Measurements from ENCODE around the gene PHKG2.

PHKG2 gene

DNA sequence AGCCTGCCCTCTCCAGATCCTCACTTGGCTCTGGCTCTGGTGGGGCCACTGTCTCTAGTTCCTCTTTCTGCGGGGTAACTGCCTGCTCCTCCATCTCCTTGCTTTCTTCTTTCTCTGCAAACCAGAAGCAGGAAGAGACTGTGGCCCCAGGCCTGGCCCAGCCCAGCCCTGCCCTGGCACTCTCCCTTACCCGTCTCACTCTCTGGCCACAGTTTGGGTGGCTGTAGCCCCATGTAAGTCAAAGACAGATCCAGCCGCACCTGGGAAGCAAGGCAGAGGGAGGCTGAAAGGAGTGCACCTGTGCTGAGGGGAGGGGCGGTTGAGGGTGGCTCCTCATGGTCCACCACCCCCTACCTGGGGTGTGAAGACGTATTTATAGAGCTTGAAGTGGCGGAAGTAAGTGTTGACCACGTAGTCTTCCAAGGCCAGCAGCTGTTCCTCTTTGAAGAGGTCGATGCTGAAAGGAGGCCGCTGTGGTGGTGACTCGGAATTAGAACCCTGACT is 10.8 kb downstream of the PHKG2 start:
- DNase-seq: no peak

DNA sequence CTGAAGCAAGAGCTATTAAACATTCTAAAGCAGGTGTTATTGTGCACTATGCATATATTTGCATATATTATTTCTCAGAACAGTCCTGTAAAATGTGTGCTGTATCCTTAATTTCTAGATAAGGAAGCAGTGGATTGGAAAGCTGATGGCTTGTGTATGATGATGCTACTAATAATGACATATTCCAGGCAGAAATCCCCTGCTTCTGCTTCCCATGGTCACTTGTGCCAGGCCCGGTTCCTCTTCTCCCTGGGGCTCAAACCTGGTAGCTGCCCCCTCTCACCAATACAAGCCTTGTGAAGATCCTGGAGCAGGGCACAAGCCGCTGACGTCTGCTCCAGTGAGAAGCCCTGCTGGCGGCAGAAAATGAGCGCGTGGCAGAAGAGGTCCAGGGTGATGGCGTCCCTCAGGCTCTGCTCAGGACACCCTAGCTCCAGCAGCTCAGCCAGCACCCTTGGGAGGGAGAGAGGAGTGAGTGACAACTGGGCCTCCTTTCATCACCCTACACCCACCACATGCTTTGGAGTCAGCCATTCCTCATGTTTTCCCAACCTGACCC is 11.9 kb downstream of the PHKG2 start:
- no peak for DNase-seq

DNA sequence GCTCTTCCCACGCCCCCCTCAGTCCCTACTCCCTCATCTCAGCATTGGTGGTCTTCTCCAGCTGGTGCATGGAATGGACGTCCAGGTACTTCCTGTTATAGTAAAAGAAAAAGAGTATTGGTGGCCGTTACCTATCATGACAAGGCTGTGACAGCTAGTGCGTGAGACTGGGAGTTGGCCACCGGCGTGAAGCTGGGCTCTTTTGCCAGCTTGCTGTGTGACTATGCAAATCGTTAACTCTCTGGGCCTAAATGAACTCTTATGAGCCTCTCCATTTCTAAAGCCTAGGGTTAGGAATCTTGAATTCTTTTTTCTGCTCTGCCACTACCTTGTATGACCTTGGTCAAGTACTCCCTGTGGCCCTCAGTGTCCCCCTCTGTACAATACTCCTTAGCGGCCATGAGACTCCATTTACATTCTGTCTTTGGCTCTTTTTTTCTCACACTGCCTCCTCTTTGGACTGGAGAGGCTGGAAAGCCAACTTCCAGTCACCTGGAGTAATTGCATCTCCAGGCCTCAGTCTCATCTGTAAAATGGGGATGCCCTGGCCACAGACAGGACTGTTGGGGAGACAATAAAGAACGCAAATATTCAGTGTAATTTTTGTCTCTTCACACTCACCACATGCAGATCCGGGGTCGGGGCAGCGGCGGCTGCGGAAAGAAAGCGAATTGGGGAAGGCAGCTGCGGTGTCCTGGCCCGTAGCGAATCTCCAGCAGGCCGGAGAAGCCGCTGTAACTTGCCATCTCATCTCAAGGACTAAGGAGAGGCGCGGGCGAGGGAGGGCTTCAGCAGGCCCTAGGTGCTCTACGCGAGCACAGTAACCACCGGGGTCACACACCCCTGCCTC is 12.6 kb downstream of the PHKG2 start:
- peak; percentile 13 for DNase-seq

DNA sequence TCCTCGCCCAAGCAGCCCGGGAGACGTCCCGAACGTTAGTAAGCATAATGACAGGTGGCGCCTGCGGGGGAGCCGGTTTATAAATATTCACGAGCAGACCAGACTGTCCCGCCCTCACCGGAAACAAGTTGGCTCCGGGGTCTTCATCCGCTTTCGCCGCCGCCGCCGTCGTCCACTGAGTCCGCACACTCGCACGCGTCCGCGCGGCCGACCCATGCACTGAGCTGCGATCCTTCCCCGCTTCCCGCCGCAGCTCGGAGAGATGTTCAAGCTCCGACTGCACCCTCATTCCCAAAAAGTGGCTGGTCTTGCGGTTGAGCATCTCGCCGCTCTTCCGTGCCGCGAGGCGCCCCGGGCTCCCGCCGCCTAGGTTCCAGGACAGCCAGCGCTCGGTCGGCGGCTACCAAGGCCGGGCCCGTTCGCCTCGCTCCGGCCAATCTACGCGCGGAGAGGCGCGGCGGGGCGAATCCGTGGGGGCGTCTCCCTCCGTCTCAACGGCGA is 13.3 kb downstream of the PHKG2 start:
- peak; percentile 20 for DNase-seq

DNA sequence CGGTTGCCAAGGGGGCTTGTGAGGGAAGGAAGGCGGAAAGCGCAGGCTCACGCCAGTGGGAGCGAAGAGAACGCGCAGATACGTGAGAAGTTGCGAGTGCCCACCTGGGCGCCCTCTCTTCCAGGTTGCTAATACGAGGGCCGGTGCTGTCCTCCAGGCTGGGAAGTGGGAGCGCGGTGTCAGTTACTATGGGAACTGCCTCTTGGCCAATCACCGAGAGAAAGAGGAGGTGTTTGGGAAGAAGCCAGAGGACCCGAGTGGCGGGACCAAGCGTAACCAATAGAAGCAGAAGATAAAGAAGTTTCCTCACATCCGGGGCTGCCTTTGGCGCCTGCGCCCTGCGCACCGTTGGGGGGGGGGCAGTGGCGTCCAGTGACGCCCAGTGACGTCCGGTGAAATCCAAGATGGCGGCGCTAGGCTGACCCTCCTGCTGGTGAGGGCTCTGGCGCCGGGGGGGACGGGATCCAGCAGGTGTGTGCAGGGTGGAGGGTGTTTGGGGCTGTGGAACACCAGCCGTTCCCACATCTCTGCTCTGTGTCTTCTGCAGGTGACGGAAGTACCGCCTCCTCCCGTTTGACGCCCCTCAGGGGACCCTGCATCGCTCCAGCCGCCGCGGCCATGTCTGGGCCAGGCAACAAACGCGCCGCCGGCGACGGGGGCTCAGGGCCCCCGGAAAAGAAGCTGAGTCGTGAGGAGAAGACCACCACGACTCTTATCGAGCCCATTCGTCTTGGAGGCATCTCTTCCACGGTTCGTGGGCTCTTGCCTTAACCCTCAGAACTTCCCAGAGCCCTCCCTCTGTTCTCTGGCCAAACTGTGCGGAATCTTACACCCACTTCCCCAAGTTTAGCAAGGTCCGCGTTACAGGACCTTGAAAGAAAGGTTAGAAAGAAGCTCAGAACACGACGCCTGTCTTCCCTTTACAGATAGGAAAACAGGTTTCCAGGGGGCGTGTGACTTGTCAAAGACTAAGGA is 14.0 kb downstream of the PHKG2 start, which contains the start of the genes CFAP119 and RNF40:
TSS of gene CFAP119 (minus strand) at position 135 of the 975 bp plus-strand sequence. CDS start 314 bp downstream, outside the sequence.
TSS of gene RNF40 (plus strand) at position 395 of the 975 bp plus-strand sequence. CDS start at position 619, 224 bp downstream.
- peak; percentile 96 for DNase-seq

DNA sequence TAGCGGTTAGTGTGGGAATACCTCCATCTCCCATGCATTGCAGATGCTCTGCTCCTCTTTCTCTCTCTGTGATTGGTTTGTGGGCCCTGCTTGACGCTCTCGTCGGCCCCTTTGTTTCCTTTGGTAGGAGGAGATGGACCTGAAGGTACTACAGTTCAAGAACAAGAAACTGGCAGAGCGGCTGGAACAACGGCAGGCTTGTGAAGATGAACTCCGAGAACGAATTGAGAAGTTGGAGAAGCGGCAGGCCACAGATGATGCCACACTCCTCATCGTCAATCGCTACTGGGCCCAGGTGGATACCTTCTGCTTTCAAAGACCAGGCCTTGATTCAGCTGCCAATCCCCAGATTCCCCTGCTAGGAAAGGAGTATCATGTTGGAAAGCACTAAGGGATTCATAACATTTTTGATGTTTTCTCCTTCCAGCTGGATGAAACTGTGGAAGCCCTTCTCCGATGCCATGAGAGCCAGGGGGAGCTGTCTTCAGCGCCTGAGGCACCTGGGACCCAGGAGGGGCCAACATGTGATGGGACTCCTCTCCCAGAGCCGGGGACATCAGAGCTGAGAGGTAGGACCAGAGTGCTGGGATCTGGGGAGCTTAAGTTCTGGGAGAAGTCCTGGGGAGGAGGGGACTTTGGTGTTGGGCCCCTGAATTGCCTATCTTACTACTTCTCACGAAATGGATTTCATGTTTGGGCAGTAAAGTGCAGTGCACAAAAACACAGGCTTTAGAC is 14.9 kb downstream of the PHKG2 start:
- DNase-seq: no peak

DNA sequence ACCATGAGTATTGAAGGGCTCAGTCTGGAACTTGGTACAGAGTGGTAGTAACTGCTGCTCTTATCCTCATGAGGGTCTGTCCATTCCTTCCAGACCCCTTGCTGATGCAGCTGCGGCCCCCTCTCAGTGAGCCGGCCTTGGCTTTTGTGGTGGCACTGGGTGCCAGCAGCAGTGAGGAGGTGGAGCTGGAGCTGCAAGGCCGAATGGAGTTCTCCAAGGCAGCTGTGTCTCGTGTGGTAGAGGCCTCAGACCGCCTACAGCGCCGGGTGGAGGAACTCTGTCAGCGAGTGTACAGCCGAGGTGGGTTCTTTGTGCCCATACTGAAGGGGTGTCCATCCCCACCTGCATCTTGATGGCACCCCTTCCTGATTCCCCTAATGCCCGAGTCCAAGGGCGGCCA is 15.9 kb downstream of the PHKG2 start:
- DNase-seq: no peak

DNA sequence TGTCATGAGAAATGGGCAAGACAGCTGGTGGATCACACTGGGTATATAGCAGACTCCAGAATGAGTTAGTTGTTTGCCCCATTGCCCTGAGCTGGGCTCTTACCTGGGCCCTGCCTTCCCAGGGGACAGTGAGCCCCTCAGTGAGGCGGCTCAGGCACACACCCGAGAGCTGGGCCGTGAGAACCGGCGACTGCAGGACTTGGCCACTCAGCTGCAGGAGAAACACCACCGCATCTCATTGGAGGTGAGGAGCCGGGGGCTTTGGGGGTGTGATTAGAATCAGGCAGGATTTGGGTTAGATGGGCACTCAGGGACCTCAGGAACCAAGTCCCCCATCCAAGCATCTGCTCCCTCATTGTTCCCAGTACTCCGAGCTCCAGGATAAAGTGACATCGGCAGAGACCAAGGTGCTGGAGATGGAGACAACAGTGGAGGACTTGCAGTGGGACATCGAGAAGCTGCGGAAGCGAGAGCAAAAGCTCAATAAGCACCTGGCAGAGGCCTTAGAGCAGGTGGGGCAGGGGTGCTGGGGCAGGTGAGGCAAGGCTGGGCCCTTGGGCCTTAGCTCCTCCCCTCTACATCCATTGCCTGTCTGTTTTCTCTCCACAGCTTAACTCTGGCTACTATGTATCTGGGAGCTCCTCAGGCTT is 16.7 kb downstream of the PHKG2 start:
- DNase-seq: no peak

DNA sequence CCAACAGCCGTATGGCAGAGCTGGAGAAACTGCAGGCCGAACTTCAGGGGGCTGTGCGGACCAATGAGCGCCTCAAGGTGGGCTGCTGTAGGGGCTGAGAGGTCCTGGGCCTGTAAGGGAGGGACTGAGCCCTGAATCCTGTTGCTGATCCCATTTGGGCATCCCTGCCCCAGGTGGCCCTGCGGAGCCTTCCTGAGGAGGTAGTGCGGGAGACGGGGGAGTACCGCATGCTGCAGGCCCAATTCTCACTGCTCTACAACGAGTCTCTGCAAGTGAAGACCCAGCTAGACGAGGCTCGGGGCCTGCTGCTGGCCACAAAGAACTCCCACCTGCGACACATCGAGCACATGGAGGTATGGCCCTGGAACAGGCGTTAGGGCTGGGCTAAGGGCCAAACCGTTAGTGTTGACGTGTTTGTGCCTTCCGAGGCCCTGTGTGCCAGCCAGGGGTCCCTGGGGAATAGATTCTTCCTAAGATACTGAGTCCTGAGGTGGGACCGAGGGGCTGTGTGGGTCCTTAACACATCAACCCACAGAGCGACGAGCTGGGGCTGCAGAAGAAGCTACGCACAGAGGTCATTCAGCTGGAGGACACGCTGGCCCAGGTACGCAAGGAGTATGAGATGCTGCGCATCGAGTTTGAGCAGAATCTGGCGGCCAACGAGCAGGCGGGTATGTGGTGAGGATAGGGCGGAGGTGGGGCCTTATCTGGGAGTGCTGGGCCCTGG is 18.1 kb downstream of the PHKG2 start:
- no peak for DNase-seq

DNA sequence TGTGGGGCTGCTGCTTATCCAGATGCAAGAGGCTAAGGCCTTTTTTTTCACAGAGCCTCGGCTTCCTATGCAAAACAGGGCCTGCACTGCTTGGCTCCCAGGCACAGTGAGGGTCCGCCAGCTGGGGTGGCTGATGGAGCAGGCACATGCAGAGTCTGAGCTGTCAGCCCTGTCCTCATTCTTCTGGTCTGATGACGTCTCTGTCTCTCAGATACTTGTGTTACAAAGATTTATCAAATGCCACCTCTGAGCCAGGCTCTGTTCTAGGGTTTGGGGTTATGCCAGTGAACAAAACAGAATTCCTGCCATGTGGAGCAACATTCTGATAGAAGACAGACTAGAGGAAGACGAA is 18.7 kb downstream of the PHKG2 start:
- no peak for DNase-seq

DNA sequence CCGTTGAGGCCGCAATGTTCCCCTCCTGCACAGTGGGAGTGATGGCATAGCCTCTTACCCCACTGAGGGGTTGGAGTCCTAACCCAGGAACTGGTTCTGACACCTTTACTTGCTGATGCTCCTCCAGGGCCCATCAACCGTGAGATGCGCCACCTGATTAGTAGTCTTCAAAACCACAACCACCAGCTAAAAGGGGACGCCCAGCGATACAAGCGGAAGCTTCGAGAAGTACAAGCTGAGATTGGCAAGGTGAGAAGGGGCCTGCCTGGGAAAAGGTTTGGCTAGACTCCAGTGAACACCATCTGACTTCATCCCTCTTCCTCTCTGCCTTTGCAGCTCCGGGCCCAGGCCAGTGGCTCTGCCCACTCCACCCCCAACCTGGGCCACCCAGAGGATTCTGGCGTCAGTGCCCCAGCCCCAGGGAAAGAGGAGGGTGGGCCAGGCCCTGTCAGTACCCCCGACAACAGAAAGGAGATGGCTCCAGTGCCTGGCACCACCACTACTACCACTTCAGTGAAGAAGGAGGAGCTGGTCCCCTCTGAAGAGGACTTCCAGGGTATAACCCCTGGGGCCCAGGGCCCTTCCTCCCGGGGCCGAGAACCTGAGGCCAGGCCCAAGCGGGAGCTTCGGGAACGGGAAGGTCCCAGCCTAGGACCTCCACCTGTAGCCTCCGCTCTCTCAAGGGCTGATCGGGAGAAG is 19.7 kb downstream of the PHKG2 start:
- no peak for DNase-seq

DNA sequence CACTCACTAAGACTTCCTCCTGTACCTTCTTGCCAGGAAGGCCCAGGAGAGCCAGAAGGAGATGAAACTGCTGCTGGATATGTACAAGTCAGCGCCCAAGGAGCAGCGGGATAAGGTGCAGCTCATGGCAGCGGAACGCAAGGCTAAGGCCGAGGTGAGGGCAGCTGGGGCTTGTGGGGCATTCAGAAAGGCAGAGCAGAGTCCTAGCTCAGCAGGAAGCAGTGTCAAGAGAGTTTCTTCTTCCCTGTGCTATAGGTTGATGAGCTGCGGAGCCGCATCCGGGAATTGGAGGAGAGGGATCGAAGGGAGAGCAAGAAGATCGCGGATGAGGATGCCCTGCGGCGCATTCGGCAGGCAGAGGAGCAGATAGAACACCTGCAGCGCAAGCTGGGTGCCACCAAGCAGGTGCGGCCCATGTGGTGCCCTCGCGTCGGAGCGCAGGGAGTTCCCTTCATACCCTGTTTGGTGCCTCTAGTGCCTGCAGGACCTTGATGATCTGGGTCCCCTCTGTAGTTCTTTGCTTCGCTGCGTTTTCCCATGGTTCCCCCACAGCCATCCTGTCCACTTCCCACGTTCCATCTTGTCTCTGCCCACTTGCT is 20.5 kb downstream of the PHKG2 start:
- DNase-seq: no peak

DNA sequence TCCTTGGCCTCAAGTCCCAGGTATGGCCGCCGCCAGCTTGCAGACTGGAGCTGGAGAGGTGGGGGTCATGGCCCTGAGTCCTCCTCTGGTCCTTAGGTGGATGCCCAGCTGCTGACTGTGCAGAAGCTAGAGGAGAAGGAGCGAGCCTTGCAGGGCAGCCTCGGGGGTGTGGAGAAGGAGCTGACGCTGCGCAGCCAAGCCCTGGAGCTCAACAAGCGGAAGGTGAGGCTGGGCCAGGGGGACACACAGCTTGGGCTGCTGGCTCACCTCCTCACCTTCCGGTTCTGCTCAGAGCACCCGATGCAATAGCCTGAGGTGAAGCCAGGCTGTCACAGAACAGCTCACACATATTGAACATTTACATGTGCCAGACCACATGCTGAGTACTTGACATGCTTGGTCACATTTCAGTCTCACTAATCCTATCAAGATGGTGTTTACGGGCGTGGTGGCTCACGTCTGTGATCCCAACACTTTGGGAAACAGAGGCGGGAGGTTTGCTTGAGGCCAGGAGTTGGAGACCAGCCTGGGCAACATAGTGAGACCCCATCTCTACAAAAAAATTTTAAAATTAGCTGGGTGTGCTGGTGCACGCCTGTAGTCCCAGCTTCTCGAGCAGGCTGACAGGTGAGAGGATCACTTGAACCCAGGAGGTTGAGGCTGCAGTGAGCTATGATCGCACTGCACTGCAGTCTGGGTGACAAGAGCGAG is 21.3 kb downstream of the PHKG2 start:
- no peak for DNase-seq

DNA sequence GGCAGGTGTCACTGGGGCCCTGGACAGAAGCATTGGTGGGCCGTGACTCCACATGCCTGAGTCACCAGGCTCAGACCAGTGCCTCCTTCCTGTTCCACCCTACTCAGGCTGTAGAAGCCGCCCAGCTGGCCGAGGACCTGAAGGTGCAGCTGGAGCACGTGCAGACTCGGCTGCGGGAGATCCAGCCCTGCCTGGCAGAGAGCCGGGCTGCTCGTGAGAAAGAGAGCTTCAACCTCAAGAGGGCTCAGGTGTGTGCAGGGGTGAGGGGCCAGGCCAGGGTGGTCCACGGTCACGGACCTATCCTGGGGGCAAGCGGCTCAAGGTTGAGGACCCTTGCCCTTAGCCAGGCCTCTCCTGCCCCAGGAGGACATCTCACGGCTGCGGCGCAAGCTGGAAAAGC is 23.5 kb downstream of the PHKG2 start:
- no peak for DNase-seq

DNA sequence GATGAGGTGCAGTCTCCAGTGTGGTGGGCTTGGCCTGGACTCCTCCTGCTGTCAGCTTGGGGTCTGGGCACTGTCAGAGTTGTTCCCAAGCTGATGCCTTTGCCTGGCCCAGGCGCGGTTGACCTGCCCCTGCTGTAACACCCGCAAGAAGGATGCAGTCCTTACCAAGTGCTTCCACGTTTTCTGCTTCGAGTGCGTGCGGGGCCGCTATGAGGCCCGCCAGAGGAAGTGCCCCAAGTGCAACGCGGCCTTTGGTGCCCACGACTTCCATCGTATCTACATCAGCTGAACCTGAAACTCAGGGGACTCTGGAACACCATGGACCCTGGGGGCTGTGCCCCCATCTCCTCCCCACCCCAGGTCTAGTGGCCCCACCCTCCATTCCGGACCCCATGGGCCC is 25.6 kb downstream of the PHKG2 start:
- DNase-seq: no peak

DNA sequence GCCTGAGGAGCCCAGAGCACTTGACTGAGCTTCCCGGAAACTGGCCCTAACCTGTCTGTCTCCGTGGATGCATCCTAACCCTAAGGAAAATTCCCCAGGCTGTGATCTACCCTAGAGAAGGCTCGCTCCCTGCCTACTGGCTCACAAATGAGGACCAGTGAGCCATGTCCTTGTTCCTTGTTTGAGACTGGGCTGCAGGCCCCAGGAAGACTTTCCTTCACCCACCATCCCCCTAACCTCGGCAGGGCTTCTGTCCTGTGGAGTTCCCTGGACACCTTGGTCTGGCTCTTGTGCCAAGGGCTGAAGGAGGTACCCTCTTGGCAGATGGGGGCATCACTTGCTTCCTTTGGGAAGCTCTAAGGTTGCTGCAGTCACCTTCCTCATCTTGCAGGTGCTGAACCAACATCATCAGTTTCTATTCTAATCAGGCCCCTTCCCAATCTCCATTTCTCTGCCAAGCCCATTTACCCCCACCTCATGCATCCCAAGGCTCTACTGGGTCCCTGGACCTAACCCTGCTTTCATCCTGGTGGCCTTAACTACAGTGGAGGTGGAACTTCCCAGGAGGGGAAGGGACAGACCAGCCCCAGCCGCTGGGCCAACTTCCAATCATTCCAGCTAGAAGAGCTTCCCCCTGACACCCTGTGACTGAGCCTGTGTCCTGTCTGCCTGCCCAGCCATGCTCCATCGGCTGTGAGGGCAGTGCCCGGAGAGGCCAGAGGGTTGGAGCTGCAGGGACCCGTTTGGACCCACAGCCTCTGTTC is 26.3 kb downstream of the PHKG2 start:
- DNase-seq: no peak

DNA sequence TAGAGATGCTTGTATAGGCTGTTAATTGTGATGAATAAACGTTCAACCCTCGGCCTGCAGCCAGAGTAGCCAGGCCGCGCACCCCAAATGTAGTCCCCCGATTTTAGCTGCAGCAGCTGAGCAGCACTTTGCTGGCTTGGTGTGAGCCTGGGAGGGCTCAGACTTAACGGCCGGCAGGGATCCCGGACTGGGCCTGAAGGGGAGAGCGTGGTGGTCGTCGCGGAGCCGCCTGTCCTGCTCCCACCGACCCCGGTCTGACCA is 26.8 kb downstream of the PHKG2 start:
- no peak for DNase-seq

DNA sequence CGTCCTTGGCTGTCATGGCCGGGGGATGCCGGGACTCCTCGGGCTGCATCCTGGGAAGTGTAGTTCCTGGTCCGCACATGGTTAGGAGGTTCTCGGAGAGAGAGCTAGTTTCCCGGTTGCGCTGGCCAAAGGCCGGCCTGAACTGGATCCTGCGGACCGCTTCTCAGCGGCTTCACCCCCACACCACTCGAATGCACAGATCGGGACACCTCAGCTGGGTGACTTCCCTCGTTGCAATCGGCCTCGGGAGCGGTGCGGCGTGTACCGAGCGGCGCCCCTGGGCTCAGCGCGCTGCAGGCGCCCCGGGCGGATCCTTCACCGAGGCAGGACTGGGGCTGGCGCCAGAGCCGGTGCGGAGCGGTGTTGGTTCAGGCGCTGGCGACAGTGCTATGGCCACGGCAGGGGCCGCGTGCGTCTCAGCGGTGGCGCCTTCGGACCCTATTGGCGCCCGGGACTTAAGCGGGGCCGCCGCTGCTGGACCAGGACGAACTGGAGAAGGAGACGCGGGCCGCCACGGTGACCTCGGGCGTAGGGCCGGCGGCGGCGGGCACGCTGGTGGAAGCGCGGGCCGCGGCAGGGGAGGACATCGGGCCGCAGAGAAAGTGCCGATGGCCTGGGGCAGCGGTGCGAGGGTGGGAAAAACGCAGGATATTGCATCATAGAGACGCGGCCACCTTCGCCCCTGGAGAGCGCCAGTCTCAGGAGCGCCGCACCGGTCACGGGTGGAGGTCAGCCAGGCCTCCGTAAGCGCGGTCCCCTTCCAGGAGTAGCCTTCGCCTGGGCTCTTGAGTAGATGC is 27.4 kb downstream of the PHKG2 start:
- peak; percentile 71 for DNase-seq
